ENCODE data around the gene PEX3.
"Not testable (repeated sequence)": the region's sequence is repeated elsewhere in the genome, so short reads cannot be mapped to it uniquely, and the experiment has no call there.

PEX3 gene

GRCh38 chr6:143450453-143451371, at the start of gene PEX3, which contains the start of gene ADAT2:
PEX3 (plus strand) TSS chr6:143450805; CDS start chr6:143451043, 238 bp downstream.
ADAT2 (minus strand) TSS chr6:143450695; CDS start chr6:143450658, 37 bp downstream.
- DNase-seq (ENCODE audit: low spot score), result peak; percentile 86

GRCh38 chr6:143401068-143401446, 49.5 kb upstream of the PEX3 start:
- DNase-seq (ENCODE audit: low spot score), result no peak

GRCh38 chr6:143401636-143402370, 48.8 kb upstream of the PEX3 start:
- no peak for DNase-seq (ENCODE audit: low spot score)

GRCh38 chr6:143402721-143403336, 47.8 kb upstream of the PEX3 start:
- DNase-seq (ENCODE audit: low spot score), result no peak

GRCh38 chr6:143405373-143406154, 45.0 kb upstream of the PEX3 start:
- no peak for DNase-seq (ENCODE audit: low spot score)

GRCh38 chr6:143406673-143407072, 43.9 kb upstream of the PEX3 start:
- DNase-seq (ENCODE audit: low spot score), result no peak

- no peak for DNase-seq (ENCODE audit: low spot score)
These were observed 42.3 kb upstream of the PEX3 start for GRCh38 chr6:143408151-143408786.

- DNase-seq (ENCODE audit: low spot score), result no peak
These were observed 41.8 kb upstream of the PEX3 start for GRCh38 chr6:143408787-143409162.

- no peak for DNase-seq (ENCODE audit: low spot score)
These were observed 39.7 kb upstream of the PEX3 start for GRCh38 chr6:143410859-143411270.

GRCh38 chr6:143414769-143415168, 35.8 kb upstream of the PEX3 start:
- DNase-seq (ENCODE audit: low spot score), result no peak

- no peak for DNase-seq (ENCODE audit: low spot score)
These were observed 31.1 kb upstream of the PEX3 start for GRCh38 chr6:143419526-143419925.

GRCh38 chr6:143426026-143426425, 24.6 kb upstream of the PEX3 start:
- no peak for DNase-seq (ENCODE audit: low spot score)

GRCh38 chr6:143427109-143427817, 23.3 kb upstream of the PEX3 start:
- peak; percentile 51 for DNase-seq (ENCODE audit: low spot score)

GRCh38 chr6:143429970-143430369, 20.6 kb upstream of the PEX3 start:
- no peak for DNase-seq (ENCODE audit: low spot score)

- DNase-seq (ENCODE audit: low spot score), result no peak
These were observed 19.4 kb upstream of the PEX3 start for GRCh38 chr6:143431226-143431625.

- no peak for DNase-seq (ENCODE audit: low spot score)
These were observed 18.0 kb upstream of the PEX3 start for GRCh38 chr6:143432588-143432987.

GRCh38 chr6:143441010-143441409, 9.6 kb upstream of the PEX3 start:
- no peak for DNase-seq (ENCODE audit: low spot score)

GRCh38 chr6:143441680-143442545, 8.7 kb upstream of the PEX3 start:
- DNase-seq (ENCODE audit: low spot score), result no peak

- no peak for DNase-seq (ENCODE audit: low spot score)
These were observed 7.5 kb upstream of the PEX3 start for GRCh38 chr6:143443096-143443495.

- not testable (repeated sequence) for DNase-seq (ENCODE audit: low spot score)
These were observed 2.7 kb upstream of the PEX3 start for GRCh38 chr6:143447865-143448264.
